B cell (primary cell): ENCODE data around the gene ZNF213.
"Not testable (repeated sequence)": the region's sequence is repeated elsewhere in the genome, so short reads cannot be mapped to it uniquely, and the experiment has no call there.

Experiments used
- EZH2 ChIP-seq: IDR thresholded peaks from 2 replicates; pipeline ENCODE4 v1.6.1; 2012; ENCODE audit warnings: borderline replicate concordance, low read depth, mild to moderate bottlenecking, moderate library complexity, low read length; ENCODE audit not compliant: insufficient read depth, poor library complexity, severe bottlenecking
- TF ChIP-seq, protein P1 (sequence below): fragments of 200-600 bp; IDR thresholded peaks from one replicate; pipeline ENCODE4 v1.8.0; 2022; ENCODE audit warnings: antibody characterized with exemption, mild to moderate bottlenecking

GRCh38 chr16:3139561-3139960 is 4.7 kb downstream of the ZNF213 start:
- TF ChIP-seq, protein P1, sequence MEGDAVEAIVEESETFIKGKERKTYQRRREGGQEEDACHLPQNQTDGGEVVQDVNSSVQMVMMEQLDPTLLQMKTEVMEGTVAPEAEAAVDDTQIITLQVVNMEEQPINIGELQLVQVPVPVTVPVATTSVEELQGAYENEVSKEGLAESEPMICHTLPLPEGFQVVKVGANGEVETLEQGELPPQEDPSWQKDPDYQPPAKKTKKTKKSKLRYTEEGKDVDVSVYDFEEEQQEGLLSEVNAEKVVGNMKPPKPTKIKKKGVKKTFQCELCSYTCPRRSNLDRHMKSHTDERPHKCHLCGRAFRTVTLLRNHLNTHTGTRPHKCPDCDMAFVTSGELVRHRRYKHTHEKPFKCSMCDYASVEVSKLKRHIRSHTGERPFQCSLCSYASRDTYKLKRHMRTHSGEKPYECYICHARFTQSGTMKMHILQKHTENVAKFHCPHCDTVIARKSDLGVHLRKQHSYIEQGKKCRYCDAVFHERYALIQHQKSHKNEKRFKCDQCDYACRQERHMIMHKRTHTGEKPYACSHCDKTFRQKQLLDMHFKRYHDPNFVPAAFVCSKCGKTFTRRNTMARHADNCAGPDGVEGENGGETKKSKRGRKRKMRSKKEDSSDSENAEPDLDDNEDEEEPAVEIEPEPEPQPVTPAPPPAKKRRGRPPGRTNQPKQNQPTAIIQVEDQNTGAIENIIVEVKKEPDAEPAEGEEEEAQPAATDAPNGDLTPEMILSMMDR: not testable (repeated sequence)
- TF ChIP-seq EZH2: not testable (repeated sequence)
